Thyroid gland (tissue), 4 donors: Measurements from ENCODE around the gene CDR2. TPM values are rescaled to one million over a fixed set of nuclear protein-coding genes. Genes with fewer than 3 reads are reported as not detected.
A peak's percentile ranks its signal among the peaks of the same experiment; 100 is the strongest.

Experiments
- DNase-seq, 2 donors: peaks; one replicate each; pipeline ENCODE4 v3.0.0-alpha.2; 2019
- H3K27ac ChIP-seq, 3 donors: fragments of 200-600 bp; sonication (generic); 1 replicate in 2 of 3; 2 replicates in 1 of 3; pipeline ENCODE4 v1.5.1; 2016 to 2019; ENCODE audit warnings: mild to moderate bottlenecking in 1 of 3, moderate library complexity in 1 of 3
- H3K27me3 ChIP-seq: fragments of 200-600 bp; sonication (generic); one replicate; pipeline ENCODE4 v1.5.1; 2019
- H3K36me3 ChIP-seq, 2 donors: fragments of 200-600 bp; sonication (generic); one replicate each; pipeline ENCODE4 v1.5.1; 2016 to 2019
- H3K4me1 ChIP-seq, 2 donors: fragments of 200-600 bp; sonication (generic); one replicate each; pipeline ENCODE4 v1.5.1; 2017 to 2019
- H3K4me3 ChIP-seq, 3 donors: fragments of 200-600 bp; sonication (generic); replicated peaks in 1 of 3; 1 replicate in 2 of 3; 2 replicates in 1 of 3; pipeline ENCODE4 v1.5.1; 2016; ENCODE audit warnings: mild to moderate bottlenecking in 1 of 3
- H3K9me3 ChIP-seq: fragments of 200-600 bp; sonication (generic); one replicate; pipeline ENCODE4 v1.5.1; 2017
- CTCF ChIP-seq, 6 experiments: fragments of 200-600 bp in 3 of 6; fragments of 450-650 bp in 3 of 6; sonication (generic) in 3 of 6; IDR thresholded peaks; one replicate each; pipeline ENCODE4 v1.5.1; 2016 to 2019; ENCODE audit warnings: antibody characterized with exemption in 6 of 6, mild to moderate bottlenecking in 2 of 6, inconsistent platforms in 1 of 6, moderate library complexity in 1 of 6
- POLR2A ChIP-seq, 2 donors: fragments of 450-650 bp; IDR thresholded peaks; one replicate each; pipeline ENCODE4 v1.6.1; 2017; ENCODE audit warnings: antibody characterized with exemption in 2 of 2, mild to moderate bottlenecking in 2 of 2, moderate library complexity in 1 of 2
- WGBS, 2 donors: methylation state at CpG; one replicate each; pipeline ENCODE4 v1.1.5; 2017; 5-methylcytosine and 5-hydroxymethylcytosine counted together
- intact Hi-C: fragments of 100-400 bp; cut with DNase I; formaldehyde crosslinking; loops from one replicate; pipeline ENCODE4 v1.15.1; 2023
- total RNA-seq, 4 donors: library from RNA; depleted of rRNA; stranded (reverse); fragments of >200 nt; gene quantifications; one replicate each; pipeline ENCODE4 v1.2.3, GENCODE V29; 2016

The CDR2 gene
- total RNA-seq, 4 donors from 2014 or later, result 55.5 to 92.8 (median 79.2) TPM

GRCh38 chr16:22366889-22367288 lies 7.5 kb downstream of the CDR2 start:
- Histone ChIP-seq H3K4me1 (peaks cover 54 to 78% of the 10 kb centered on the region in 2 donors), H3K36me3 (peaks cover 16 to 24% of the 10 kb centered on the region in 2 donors), H3K27ac (peak overlapping the region; percentile 80 to 91 (median 81)), H3K4me3 (no peak overlapping the region), H3K9me3 (no peaks in the 10 kb centered on the region), H3K27me3 (no peaks in the 10 kb centered on the region)
- intact Hi-C loops, result no loop called here
- TF ChIP-seq POLR2A (IDR thresholded peaks at IDR 0.05), result peak in 1 of 2 donors; percentile 36
- no peak for TF ChIP-seq CTCF (IDR thresholded peaks at IDR 0.05)
- WGBS, 2 donors, result 30 to 46% methylated on average over 3 of the region's 3 CpGs
- DNase-seq, result peak; percentile 87 to 90

DNA sequence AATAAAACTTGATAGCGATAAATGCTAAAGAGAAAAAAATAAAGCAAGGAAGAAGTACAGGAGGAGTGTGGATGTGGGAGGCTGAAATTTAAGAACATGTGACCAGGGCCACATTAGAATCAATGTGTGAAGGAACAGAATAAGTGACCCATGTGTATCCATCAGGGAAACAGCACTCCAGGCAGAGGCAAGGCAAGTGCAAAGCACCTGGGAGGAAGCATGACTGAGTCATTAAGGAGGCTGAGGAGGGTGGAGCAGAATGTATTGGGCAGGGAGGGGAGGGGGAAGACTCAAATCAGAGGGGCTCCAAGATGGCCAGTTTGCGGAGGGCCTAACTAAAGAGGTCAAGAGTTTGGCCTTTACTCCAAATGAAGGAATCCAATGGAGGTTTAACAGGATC lies 8.0 kb downstream of the CDR2 start:
- DNase-seq, result peak; percentile 56
- intact Hi-C loops, result no loop called here
- Histone ChIP-seq H3K4me3 (no peak overlapping the region), H3K36me3 (peaks cover 16 to 24% of the 10 kb centered on the region in 2 donors), H3K4me1 (peaks cover 50 to 73% of the 10 kb centered on the region in 2 donors), H3K9me3 (no peaks in the 10 kb centered on the region), H3K27ac (peak overlapping the region; percentile 71 to 91 (median 81)), H3K27me3 (no peaks in the 10 kb centered on the region)
- TF ChIP-seq POLR2A (IDR thresholded peaks at IDR 0.05), result no peak
- TF ChIP-seq CTCF (IDR thresholded peaks at IDR 0.05), result no peak
- WGBS, 2 donors, result 96 to 100% methylated on average over 2 of the region's 2 CpGs

DNA sequence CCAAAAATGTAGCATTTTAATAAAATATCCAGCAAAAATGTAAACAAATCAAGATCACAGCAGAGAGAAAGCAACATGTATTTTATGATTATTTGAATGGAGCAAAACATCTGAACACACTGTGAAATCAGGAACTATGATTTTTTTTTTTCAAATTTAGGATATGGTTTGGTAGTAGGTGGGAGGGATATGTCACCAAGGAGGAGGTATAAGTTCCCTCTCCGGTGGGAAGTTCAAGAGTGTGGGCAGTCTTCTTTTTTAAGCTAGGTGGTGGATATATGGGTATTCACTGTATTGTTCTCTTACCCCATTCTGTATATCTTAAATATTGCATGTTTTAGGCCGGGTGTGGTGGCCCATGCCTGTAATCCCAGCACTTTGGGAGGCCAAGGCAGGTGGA lies 10.2 kb downstream of the CDR2 start:
- 93 to 99% methylated on average over 2 of the region's 2 CpGs for WGBS, 2 donors
- peaks cover 34 to 51% of the 10 kb centered on the region in 2 donors for H3K4me1 ChIP-seq
- H3K27ac ChIP-seq, result peak overlapping the region; percentile 53 to 62 (median 53)
- peaks cover 16 to 24% of the 10 kb centered on the region in 2 donors for H3K36me3 ChIP-seq
- H3K4me3 ChIP-seq, result no peak overlapping the region
- H3K27me3 ChIP-seq, result no peaks in the 10 kb centered on the region
- intact Hi-C loops, result no loop called here
- DNase-seq, result no peak
- H3K9me3 ChIP-seq, result no peaks in the 10 kb centered on the region
- TF ChIP-seq CTCF (IDR thresholded peaks at IDR 0.05) (no peak), POLR2A (IDR thresholded peaks at IDR 0.05) (no peak)

- Histone ChIP-seq H3K9me3 (no peaks in the 10 kb centered on the region), H3K27ac (peak overlapping the region in 2 of 3 donors; percentile 24 to 37), H3K4me1 (peaks cover 22 to 39% of the 10 kb centered on the region in 2 donors), H3K27me3 (no peaks in the 10 kb centered on the region), H3K4me3 (no peak overlapping the region), H3K36me3 (peaks cover 16 to 24% of the 10 kb centered on the region in 2 donors)
- DNase-seq, result no peak
- TF ChIP-seq CTCF (IDR thresholded peaks at IDR 0.05) (no peak), POLR2A (IDR thresholded peaks at IDR 0.05) (no peak)
- 83 to 86% methylated on average over 8 of the region's 8 CpGs for WGBS, 2 donors
- intact Hi-C loops, result no loop called here
Observed at GRCh38 chr16:22360963-22361659, 13.3 kb downstream of the CDR2 start.

- Histone ChIP-seq H3K9me3 (no peaks in the 10 kb centered on the region), H3K36me3 (peaks cover 16 to 21% of the 10 kb centered on the region in 2 donors), H3K27me3 (no peaks in the 10 kb centered on the region), H3K4me3 (no peak overlapping the region), H3K27ac (peak overlapping the region in 1 of 3 donors; percentile 50), H3K4me1 (peaks cover 23 to 27% of the 10 kb centered on the region in 2 donors)
- no peak for DNase-seq
- TF ChIP-seq CTCF (IDR thresholded peaks at IDR 0.05), result no peak
- intact Hi-C loops, result no loop called here
Observed at GRCh38 chr16:22359679-22360078, 14.7 kb downstream of the CDR2 start.
